ENCODE data around the gene SYNGR3.

DNA sequence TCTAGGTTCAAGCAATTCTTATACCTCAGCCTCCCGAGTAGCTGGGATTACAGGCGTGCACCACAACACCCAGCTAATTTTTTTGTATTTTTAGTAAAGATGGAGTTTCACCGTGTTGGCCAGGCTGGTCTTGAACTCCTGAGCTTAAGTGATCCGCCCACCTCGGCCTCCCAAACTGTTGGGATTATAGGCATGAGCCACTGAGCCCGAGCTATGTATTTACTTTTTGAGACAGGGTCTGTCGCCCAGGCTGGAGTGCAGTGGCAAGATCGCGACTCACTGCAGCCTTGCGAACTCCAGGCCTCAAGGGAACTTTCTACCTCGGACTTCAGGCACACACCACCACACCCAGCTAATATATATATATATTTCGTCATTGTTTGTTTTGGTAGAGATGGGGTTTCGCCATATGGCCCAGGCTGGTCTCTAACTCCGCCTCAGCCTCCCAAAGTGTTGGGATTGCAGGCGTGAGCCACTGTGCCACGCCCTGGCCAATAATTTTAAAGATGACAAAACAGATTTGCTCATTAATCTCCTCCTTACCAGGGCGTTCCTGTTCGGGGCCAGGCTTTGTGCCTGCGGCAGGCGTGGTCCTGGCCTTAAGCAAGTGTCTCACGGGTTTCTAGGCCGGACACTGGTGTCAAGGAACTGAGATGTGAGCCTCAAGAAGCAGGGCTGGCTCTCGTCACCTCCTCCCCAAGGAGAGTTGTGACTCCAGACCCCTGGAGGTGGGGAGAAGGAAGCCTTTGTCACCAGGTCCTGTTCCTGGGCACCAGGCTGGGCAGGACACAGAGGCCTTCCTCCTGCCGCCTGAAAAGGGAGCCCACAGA is 25.6 kb downstream of the SYNGR3 start:
- no peak for TF ChIP-seq POLR2A (IDR thresholded peaks at IDR 0.05; ENCODE audit: low read length)
- TF ChIP-seq GATA1 (IDR thresholded peaks at IDR 0.05; ENCODE audit: low read depth, low read length), result no peak

Measured in erythroblast (primary cell).